Gastroesophageal sphincter (tissue), 3 donors: ENCODE results near the gene AUTS2.

Experiments used
- CTCF ChIP-seq, 4 experiments: fragments of 200-600 bp in 2 of 4; fragments of 450-650 bp in 2 of 4; sonication (generic) in 1 of 4; IDR thresholded peaks; one replicate each; pipeline ENCODE4 v1.5.1; 2017 to 2019; ENCODE audit warnings: antibody characterized with exemption in 4 of 4, mild to moderate bottlenecking in 2 of 4, moderate library complexity in 2 of 4
- EP300 ChIP-seq: sonication (generic); formaldehyde crosslinking; IDR thresholded peaks from one replicate; pipeline ENCODE4 v1.6.1; 2017; ENCODE audit warnings: antibody characterized with exemption, mild to moderate bottlenecking
- POLR2A ChIP-seq, 2 donors: fragments of 450-650 bp; IDR thresholded peaks; one replicate each; pipeline ENCODE4 v1.6.1; 2017; ENCODE audit warnings: antibody characterized with exemption in 2 of 2, mild to moderate bottlenecking in 2 of 2, moderate library complexity in 1 of 2
- POLR2AphosphoS5 ChIP-seq: sonication (generic); formaldehyde crosslinking; IDR thresholded peaks from one replicate; pipeline ENCODE4 v1.6.1; 2017; ENCODE audit warnings: antibody characterized with exemption

- no peak for TF ChIP-seq CTCF (IDR thresholded peaks at IDR 0.05)
- TF ChIP-seq POLR2AphosphoS5: no peak
- no peak for TF ChIP-seq EP300
- no peak for TF ChIP-seq POLR2A (IDR thresholded peaks at IDR 0.05)
Observed at GRCh38 chr7:70354409-70355169, 756.3 kb downstream of the AUTS2 start.
